ENCODE measurements around the gene FHL2.

GRCh38 chr2:105321875-105322646 lies 76.8 kb downstream of the FHL2 start:
- TF ChIP-seq, protein P1, sequence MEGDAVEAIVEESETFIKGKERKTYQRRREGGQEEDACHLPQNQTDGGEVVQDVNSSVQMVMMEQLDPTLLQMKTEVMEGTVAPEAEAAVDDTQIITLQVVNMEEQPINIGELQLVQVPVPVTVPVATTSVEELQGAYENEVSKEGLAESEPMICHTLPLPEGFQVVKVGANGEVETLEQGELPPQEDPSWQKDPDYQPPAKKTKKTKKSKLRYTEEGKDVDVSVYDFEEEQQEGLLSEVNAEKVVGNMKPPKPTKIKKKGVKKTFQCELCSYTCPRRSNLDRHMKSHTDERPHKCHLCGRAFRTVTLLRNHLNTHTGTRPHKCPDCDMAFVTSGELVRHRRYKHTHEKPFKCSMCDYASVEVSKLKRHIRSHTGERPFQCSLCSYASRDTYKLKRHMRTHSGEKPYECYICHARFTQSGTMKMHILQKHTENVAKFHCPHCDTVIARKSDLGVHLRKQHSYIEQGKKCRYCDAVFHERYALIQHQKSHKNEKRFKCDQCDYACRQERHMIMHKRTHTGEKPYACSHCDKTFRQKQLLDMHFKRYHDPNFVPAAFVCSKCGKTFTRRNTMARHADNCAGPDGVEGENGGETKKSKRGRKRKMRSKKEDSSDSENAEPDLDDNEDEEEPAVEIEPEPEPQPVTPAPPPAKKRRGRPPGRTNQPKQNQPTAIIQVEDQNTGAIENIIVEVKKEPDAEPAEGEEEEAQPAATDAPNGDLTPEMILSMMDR (IDR thresholded peaks at IDR 0.05; ENCODE audit: low read length): no peak
- TF ChIP-seq EZH2 (optimal IDR thresholded peaks at IDR 0.05; ENCODE audit: low read depth, low read length) (no peak), EZH2phosphoT487 (IDR thresholded peaks at IDR 0.05; ENCODE audit: low read length) (no peak)

Data from MM.1S (cell line).